Keratinocyte (primary cell): ENCODE results near the gene FAM174B. TPM values are rescaled to one million over a fixed set of nuclear protein-coding genes. Genes with fewer than 3 reads are reported as not detected.

Source experiments
- DNase-seq: peaks from one replicate; pipeline ENCODE4 v3.0.0-alpha.2; 2011; ENCODE audit warnings: low read depth, missing footprints, low spot score
- FAIRE-seq: peaks from 2 replicates; lab custom pipeline; 2011; peaks lifted over from hg19 to GRCh38; lab: Jason Lieb, UNC
- H2AFZ ChIP-seq: 2 replicates; pipeline ENCODE4 v1.6.0; 2012; ENCODE audit warnings: low read length, control low read depth, inconsistent platforms; ENCODE audit not compliant: control insufficient read depth
- H3K27ac ChIP-seq: 2 replicates; pipeline ENCODE4 v1.5.1; 2011; ENCODE audit warnings: low read length; ENCODE audit not compliant: control insufficient read depth, insufficient read depth
- H3K27me3 ChIP-seq: 3 replicates; pipeline ENCODE4 v1.6.0; 2011; ENCODE audit warnings: low read length; ENCODE audit not compliant: control insufficient read depth, insufficient read depth; ENCODE audit errors: extremely low read depth
- H3K36me3 ChIP-seq, 2 experiments: 2 replicates in 1 of 2; 3 replicates in 1 of 2; pipeline ENCODE4 v1.5.1; 2011; ENCODE audit warnings: low read length in 2 of 2, mild to moderate bottlenecking in 1 of 2; ENCODE audit not compliant: control insufficient read depth in 2 of 2, insufficient read depth in 2 of 2; ENCODE audit errors: extremely low read depth in 1 of 2
- H3K4me1 ChIP-seq: 3 replicates; pipeline ENCODE4 v1.5.1; 2011; ENCODE audit warnings: low read length; ENCODE audit not compliant: control insufficient read depth, insufficient read depth; ENCODE audit errors: extremely low read depth
- H3K4me2 ChIP-seq: 3 replicates; pipeline ENCODE4 v1.6.0; 2011; ENCODE audit warnings: low read depth, low read length; ENCODE audit not compliant: control insufficient read depth, insufficient read depth; ENCODE audit errors: extremely low read depth
- H3K4me3 ChIP-seq, 3 experiments: fragments of 200-600 bp in 1 of 3; sonication (generic) in 1 of 3; 2 replicates in 2 of 3; 3 replicates in 1 of 3; pipeline ENCODE4 v1.5.1; 2011 to 2016; ENCODE audit warnings: low read length in 3 of 3, mild to moderate bottlenecking in 3 of 3, control low read depth in 2 of 3, inconsistent platforms in 1 of 3, low read depth in 1 of 3, mixed read lengths in 1 of 3, mixed run types in 1 of 3, moderate library complexity in 1 of 3; ENCODE audit not compliant: control insufficient read depth in 2 of 3, insufficient read depth in 2 of 3; ENCODE audit errors: extremely low read depth in 1 of 3
- H3K79me2 ChIP-seq: 2 replicates; pipeline ENCODE4 v1.6.0; 2012; ENCODE audit warnings: low read length; ENCODE audit not compliant: control insufficient read depth, insufficient read depth
- H3K9ac ChIP-seq: 3 replicates; pipeline ENCODE4 v1.6.0; 2011; ENCODE audit warnings: low read length; ENCODE audit not compliant: control insufficient read depth, insufficient read depth; ENCODE audit errors: extremely low read depth
- H3K9me1 ChIP-seq: 3 replicates; pipeline ENCODE4 v1.6.0; 2011; ENCODE audit warnings: low read length; ENCODE audit not compliant: control insufficient read depth, insufficient read depth; ENCODE audit errors: extremely low read depth
- H3K9me3 ChIP-seq: 2 replicates; pipeline ENCODE4 v1.5.1; 2012; ENCODE audit warnings: low read depth, low read length; ENCODE audit not compliant: control insufficient read depth
- H4K20me1 ChIP-seq: 3 replicates; pipeline ENCODE4 v1.6.0; 2011; ENCODE audit warnings: low read length; ENCODE audit not compliant: control insufficient read depth, insufficient read depth; ENCODE audit errors: extremely low read depth
- CTCF ChIP-seq, 3 experiments: IDR thresholded peaks in 1 of 3; conservative IDR thresholded peaks in 1 of 3; optimal IDR thresholded peaks in 1 of 3; 2 replicates in 2 of 3; 3 replicates in 1 of 3; pipeline versions ENCODE3 to v1.5.1; 2011; ENCODE audit warnings: low read length in 3 of 3, mild to moderate bottlenecking in 3 of 3, moderate library complexity in 2 of 3, control low read depth in 1 of 3, inconsistent platforms in 1 of 3; ENCODE audit not compliant: insufficient read depth in 2 of 3; ENCODE audit errors: extremely low read depth in 1 of 3
- EZH2 ChIP-seq: IDR thresholded peaks from one replicate; pipeline ENCODE4 v1.6.1; 2012; ENCODE audit warnings: inconsistent platforms, mild to moderate bottlenecking, low read length, moderate library complexity
- dilution Hi-C: fragments of 300-500 bp; cut with MboI; formaldehyde crosslinking; loops from one replicate; pipeline ENCODE4 v1.7.0; 2020; ENCODE audit warnings: low sequenced_read_pairs; ENCODE audit not compliant: extremely low pct_ligation_motif_present
- polyA plus RNA-seq, 5 experiments: library from polyadenylated mRNA; depleted of rRNA in 3 of 5; stranded (reverse) in 3 of 5; stranded (forward) in 1 of 5; unstranded in 1 of 5; fragments of >200 nt; gene quantifications; 1 replicate in 1 of 5; 2 replicates in 3 of 5; 3 replicates in 1 of 5; pipeline versions ENCODE4 v1.2.1 to v1.2.3, GENCODE V29; 2011 to 2012; ENCODE audit warnings: missing spikeins in 2 of 5, low read depth in 1 of 5, low replicate concordance in 1 of 5

The FAM174B gene
- polyA plus RNA-seq, 1 donor (not counting 4 experiments of a cell fraction or from before 2014, with no cell fraction given): 0.73 TPM

GRCh38 chr15:92616621-92617548 is 38.7 kb downstream of the FAM174B start:
- Histone ChIP-seq H3K9me3 (no peaks in the 10 kb centered on the region), H3K27ac (no peak overlapping the region), H4K20me1 (no peaks in the 10 kb centered on the region), H3K9ac (no peak overlapping the region), H3K27me3 (no peaks in the 10 kb centered on the region), H3K36me3 (no peaks in the 10 kb centered on the region), H3K4me3 (no peak overlapping the region), H3K4me2 (no peak overlapping the region), H3K4me1 (no peaks in the 10 kb centered on the region), H3K9me1 (no peaks in the 10 kb centered on the region), H2AFZ (no peak overlapping the region), H3K79me2 (no peaks in the 10 kb centered on the region)
- dilution Hi-C loops: no loop called here
- no peak for TF ChIP-seq EZH2
- no peak for TF ChIP-seq CTCF (optimal IDR thresholded peaks at IDR 0.05 in 1 of 3, IDR thresholded peaks at IDR 0.05 in 1 of 3, conservative IDR thresholded peaks at IDR 0.05 in 1 of 3; ENCODE audit: extremely low read depth in 1 of 3, insufficient read depth in 2 of 3, low read length in 3 of 3)
- FAIRE-seq (no peak), DNase-seq (no peak)

GRCh38 chr15:92614791-92615785 is 40.5 kb downstream of the FAM174B start:
- no peak overlapping the region for H3K4me3 ChIP-seq
- H3K36me3 ChIP-seq: no peaks in the 10 kb centered on the region
- no peak overlapping the region for H3K27ac ChIP-seq
- no peak overlapping the region for H3K4me2 ChIP-seq
- no peaks in the 10 kb centered on the region for H3K9me1 ChIP-seq
- H3K4me1 ChIP-seq: no peaks in the 10 kb centered on the region
- H3K27me3 ChIP-seq: no peaks in the 10 kb centered on the region
- no peak for FAIRE-seq
- no peaks in the 10 kb centered on the region for H3K79me2 ChIP-seq
- dilution Hi-C loops: no loop called here
- TF ChIP-seq EZH2 (no peak), CTCF (optimal IDR thresholded peaks at IDR 0.05 in 1 of 3, IDR thresholded peaks at IDR 0.05 in 1 of 3, conservative IDR thresholded peaks at IDR 0.05 in 1 of 3; ENCODE audit: extremely low read depth in 1 of 3, insufficient read depth in 2 of 3, low read length in 3 of 3) (no peak)
- H3K9me3 ChIP-seq: no peaks in the 10 kb centered on the region
- DNase-seq: no peak
- H4K20me1 ChIP-seq: no peaks in the 10 kb centered on the region
- no peak overlapping the region for H2AFZ ChIP-seq
- no peak overlapping the region for H3K9ac ChIP-seq
